ENCODE data around the gene GOLGA6B.
"Not testable (repeated sequence)": the region's sequence is repeated elsewhere in the genome, so short reads cannot be mapped to it uniquely, and the experiment has no call there.

GOLGA6B gene

DNA sequence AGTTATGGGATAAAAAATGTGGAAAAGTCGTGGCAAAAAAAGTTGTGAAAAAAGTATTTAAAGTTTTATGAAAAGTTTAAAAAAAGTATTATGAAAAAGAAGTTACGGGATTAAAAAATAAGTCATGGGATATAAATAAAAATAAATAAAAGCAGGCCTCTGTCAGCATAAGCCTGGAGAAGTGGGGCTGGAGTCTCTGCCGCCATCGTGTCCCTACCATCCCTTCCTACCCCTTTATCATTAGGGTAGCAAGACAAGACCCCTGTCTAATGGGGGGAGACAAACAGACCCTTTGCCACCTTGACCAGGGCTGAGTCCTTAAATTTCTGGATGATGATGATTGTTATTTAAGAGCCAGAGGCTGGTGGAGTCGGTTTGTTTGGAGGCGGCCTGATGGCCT lies 15.3 kb downstream of the GOLGA6B start:
- DNase-seq, result not testable (repeated sequence)

- not testable (repeated sequence) for DNase-seq
These were observed 16.3 kb downstream of the GOLGA6B start for GRCh38 chr15:72670656-72671352.

DNA sequence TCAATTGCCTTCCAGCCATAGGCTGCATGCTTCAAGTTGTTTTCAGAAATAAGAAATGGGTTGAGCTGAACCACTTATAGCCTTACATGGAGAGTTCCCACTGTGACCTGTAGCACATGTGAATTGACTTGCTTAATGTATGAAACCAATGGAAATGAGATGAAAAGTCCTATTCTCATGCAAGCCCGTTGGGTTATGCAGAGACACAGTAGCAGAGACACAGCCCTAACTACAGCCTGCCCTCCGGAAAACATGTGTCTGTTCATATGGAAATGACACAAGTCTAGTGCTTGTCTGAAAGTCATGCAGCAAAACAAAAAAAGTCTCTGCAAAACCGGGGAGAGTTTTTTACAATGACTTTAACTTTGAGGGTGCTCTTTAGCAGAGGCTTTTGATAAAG lies 17.0 kb downstream of the GOLGA6B start:
- no peak for DNase-seq

DNA sequence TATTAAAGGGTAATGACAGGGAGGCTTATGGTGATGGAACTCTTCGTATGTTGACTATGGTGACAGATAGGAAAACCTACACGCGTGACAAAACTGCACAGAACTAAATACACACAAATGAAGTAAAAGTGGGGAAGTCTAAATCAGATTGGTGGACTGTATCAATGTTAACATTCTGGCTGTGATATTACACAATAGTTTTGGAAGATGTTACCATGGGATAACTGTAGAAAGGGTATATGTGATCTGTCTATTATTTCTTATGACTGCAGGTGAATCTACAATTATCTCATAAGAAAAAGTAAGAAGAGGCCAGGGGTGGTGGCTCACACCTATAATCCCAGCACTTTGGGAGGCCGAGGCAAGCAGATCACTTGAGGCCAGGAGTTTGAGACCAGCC lies 22.3 kb downstream of the GOLGA6B start:
- no peak for DNase-seq

GRCh38 chr15:72680931-72681330 lies 26.4 kb downstream of the GOLGA6B start:
- no peak for DNase-seq

DNA sequence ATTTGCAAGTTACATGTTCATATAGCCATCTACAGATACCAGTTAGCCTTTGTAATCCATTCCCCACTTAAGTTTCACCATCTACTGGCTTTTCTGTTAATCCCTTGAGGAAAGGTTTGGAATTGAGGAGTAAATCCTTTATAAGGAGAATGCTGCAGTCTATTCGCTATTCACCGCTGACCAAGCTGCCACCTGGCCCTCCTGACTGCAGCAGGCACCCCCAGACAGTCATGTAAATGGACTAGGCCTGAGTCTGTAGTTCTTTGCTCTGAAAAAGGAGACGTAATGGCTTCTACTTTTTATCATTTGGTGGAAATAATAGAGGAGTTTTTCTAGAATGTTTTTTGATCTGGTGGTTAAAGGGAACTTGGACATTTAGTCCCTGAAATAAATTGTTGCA lies 28.3 kb downstream of the GOLGA6B start:
- no peak for DNase-seq

GRCh38 chr15:72685301-72685924 lies 30.9 kb downstream of the GOLGA6B start:
- DNase-seq, result no peak

DNA sequence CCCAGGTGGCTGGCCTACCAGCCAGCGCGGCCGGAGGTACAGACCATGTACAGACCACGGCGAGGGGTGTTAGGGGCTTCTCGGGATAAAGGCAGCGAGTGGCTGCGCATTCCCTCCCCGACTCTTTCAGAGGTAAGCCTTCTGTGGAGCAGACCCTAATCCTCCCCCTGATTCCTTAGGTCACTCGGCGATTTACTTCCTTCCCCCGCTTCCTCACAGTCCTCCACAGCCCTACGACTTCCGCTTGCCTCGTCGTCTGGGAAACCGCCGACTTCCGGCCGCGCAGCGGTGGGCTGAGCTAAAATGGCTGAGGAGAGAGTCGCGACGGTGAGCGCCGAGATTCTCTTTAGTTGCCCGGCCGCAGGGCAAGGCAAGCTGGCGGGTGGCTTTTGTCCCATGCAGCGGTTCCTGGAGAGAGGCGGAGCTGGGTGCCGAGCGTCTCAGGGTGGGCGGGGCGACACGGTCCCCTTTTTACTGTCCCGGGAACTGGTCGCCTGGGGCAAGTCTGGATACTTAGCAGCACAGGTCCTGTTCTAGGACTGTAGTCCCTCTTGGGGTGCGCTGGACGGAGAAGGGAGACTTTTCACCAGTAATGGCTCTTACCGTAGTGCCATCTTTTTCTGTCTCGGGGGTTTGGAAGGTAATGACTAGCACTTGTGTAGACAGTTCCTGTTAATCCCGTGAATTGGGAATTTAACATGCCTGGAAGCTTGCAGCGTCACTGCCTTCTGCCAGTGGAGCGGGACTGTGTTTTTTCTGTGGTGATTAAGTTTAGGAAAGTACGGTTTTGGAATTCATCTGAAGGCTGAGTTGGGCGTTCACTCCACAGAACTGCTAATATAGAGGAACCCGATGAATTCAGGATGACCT lies 31.7 kb downstream of the GOLGA6B start, which contains the start of the genes BBS4 and HIGD2B:
Gene BBS4, plus strand, starts transcription at position 283 of the 870 bp plus-strand sequence. Its CDS starts 21 bp downstream, at position 304.
Gene HIGD2B, minus strand, starts transcription at position 258 of the 870 bp plus-strand sequence. CDS start 9,808 bp downstream, outside the sequence.
- DNase-seq, result no peak

GRCh38 chr15:72688697-72689096 lies 34.2 kb downstream of the GOLGA6B start:
- no peak for DNase-seq

DNA sequence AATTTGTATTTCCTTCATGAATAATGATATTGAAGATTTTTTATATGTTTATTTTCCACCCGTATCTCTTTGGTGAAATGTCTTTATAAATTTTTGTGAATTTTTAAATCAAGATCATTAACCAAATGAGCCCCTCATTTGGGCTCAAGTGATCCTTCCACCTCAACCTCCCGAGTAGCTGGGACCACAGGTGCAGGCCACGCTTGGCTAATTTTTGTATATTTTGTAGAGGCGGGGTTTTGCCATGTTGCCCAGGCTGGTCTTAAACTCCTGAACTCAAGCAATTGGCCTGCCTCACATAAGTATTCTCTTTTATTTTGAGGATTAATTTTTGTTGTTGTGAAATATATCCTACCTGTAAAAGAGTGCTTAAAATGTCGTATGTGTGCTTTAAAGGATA lies 36.4 kb downstream of the GOLGA6B start:
- DNase-seq, result no peak

DNA sequence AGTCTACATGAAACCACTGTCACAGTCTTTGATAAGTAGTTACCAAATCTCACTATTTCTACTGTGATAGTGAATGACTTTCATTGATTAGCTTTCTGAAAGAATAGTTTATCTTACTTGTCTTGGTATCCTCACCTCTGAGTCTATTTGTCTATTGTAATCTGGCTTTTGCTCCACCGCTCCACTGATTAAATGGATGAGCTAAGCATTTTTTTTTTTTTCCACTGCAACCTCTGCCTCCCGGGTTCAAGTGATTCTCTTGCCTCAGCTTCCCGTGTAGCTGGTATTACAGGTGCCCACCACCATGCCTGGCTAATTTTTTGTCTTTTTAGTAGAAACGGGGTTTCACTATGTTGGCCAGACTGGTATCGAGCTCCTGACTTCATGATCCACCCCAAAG lies 44.4 kb downstream of the GOLGA6B start:
- DNase-seq, result no peak

- no peak for DNase-seq
These were observed 45.6 kb downstream of the GOLGA6B start for GRCh38 chr15:72700076-72700475.

DNA sequence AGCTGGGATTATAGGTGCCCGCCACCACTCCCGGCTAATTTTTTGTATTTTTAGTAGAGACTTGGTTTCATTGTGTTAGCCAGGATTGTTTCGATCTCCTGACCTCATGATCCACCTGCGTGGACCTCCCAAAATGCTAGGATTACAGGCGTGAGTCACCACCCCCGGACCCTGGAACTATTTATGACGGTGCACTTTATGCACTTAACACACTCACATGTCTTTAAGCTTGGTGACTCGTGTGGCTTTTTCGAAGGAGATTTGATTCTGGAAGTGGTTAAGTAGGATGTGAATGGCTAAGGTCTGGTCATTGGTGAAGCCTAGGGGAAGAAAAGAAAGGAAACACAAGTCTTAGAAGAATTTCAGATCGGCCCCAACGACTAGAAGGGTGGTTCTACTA lies 51.8 kb downstream of the GOLGA6B start:
- DNase-seq, result no peak

DNA sequence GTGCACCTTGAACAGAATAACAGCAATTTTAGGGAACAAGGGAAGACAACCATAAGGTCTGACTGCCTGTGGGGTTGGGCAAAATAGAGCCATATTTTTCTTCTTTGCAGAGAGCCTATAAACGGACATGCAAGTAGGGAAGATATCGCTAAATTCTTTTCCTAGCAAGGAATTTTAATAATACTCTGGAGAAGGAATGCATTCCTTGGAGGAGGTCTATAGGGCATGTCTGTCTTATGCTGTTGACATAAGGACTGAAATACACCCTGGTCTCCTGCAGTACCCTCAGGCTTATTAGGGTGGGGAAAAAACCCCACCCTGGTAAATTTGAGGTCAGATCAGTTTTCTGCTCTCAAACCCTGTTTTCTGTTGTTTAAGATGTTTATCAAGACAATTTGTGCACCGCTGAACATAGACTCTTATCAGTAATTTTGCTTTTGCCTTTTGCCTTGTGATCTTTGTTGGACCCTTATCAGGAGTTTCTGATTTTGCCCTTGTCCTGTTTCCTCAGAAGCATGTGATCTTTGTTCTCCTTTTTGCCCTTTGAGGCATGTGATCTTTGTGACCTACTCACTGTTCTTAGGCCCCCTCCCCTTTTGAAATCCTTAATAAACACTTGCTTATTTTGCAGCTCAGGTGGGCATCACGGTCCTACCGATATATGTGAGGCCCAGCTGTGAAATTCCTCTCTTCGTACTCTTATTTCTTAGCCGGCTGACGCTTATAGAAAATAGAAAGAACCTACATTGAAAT lies 54.2 kb downstream of the GOLGA6B start:
- DNase-seq, result not testable (repeated sequence)

Data from NK-92 treated with Interleukin-12 subunit alpha and Interleukin-12 subunit beta, amount 100 ng/mL, for 24 hours (cell line).